OCI-LY7 (cell line): ENCODE data around the gene HS1BP3. TPM values are rescaled to one million over a fixed set of nuclear protein-coding genes. Genes with fewer than 3 reads are reported as not detected.

ENCODE experiments used
- BruUV-seq: library from RNA; stranded (reverse); fragments of 400-500 nt; replicated peaks from 2 replicates; lab custom pipeline; 2021; lab: Mats Ljungman, UMichigan
- CTCF ChIA-PET: fragments of 300-600 bp; sonication (Branson Sonifier 250); formaldehyde crosslinking; loops from one replicate; lab custom pipeline; 2022; ENCODE audit warnings: antibody characterized with exemption; ENCODE audit not compliant: unreplicated experiment; lab: Charles Lee
- POLR2A ChIA-PET: fragments of 300-600 bp; sonication (Branson Sonifier 250); formaldehyde crosslinking; loops from one replicate; lab custom pipeline; 2022; ENCODE audit warnings: antibody characterized with exemption; lab: Charles Lee
- DNase-seq: peaks from one replicate; pipeline ENCODE4 v3.0.0-alpha.2; 2015; ENCODE audit warnings: low spot score
- H2AFZ ChIP-seq: fragments of 200-600 bp; sonication (generic), shearing (Covaris generic); 2 replicates; pipeline ENCODE4 v1.6.1; 2014; ENCODE audit warnings: mild to moderate bottlenecking, antibody characterized with exemption, low read length, moderate library complexity
- H3K27ac ChIP-seq: fragments of 200-600 bp; sonication (generic); 2 replicates; pipeline ENCODE4 v1.5.1; 2014; ENCODE audit warnings: mixed run types, low read depth, mild to moderate bottlenecking, moderate library complexity, low read length, inconsistent platforms; ENCODE audit not compliant: poor library complexity, severe bottlenecking
- H3K36me3 ChIP-seq: fragments of 200-600 bp; sonication (generic); 2 replicates; pipeline ENCODE4 v1.6.1; 2014; ENCODE audit warnings: mild to moderate bottlenecking, antibody characterized with exemption, low read length, moderate library complexity, mixed read lengths; ENCODE audit not compliant: insufficient read depth
- H3K4me1 ChIP-seq: fragments of 200-600 bp; sonication (generic); 2 replicates; pipeline ENCODE4 v1.5.1; 2014; ENCODE audit warnings: mild to moderate bottlenecking, low read length; ENCODE audit not compliant: insufficient read depth, poor library complexity, severe bottlenecking
- H3K4me2 ChIP-seq: fragments of 200-600 bp; sonication (generic); 2 replicates; pipeline ENCODE4 v1.6.1; 2014; ENCODE audit warnings: mild to moderate bottlenecking, low read length
- H3K4me3 ChIP-seq: fragments of 200-600 bp; sonication (generic); 2 replicates; pipeline ENCODE4 v1.5.1; 2014; ENCODE audit warnings: mild to moderate bottlenecking, low read depth, low read length; ENCODE audit not compliant: poor library complexity, severe bottlenecking
- H3K79me2 ChIP-seq: fragments of 200-600 bp; sonication (generic); 2 replicates; pipeline ENCODE4 v1.6.1; 2016; ENCODE audit warnings: low read depth, mild to moderate bottlenecking, low read length, moderate library complexity, mixed read lengths; ENCODE audit not compliant: insufficient read depth
- H3K9me2 ChIP-seq: fragments of 200-600 bp; sonication (generic); 2 replicates; pipeline ENCODE4 v1.6.1; 2016; ENCODE audit warnings: mild to moderate bottlenecking, low read length, mixed read lengths; ENCODE audit not compliant: insufficient read depth
- H3K9me3 ChIP-seq: fragments of 200-600 bp; sonication (generic); 2 replicates; pipeline ENCODE4 v1.6.1; 2014; ENCODE audit warnings: mild to moderate bottlenecking, mixed run types, low read length, mixed read lengths
- H4K20me1 ChIP-seq: fragments of 200-600 bp; sonication (generic); 2 replicates; pipeline ENCODE4 v1.6.1; 2014; ENCODE audit warnings: mild to moderate bottlenecking, antibody characterized with exemption, low read length, moderate library complexity, mixed read lengths; ENCODE audit not compliant: insufficient read depth
- EZH2phosphoT487 ChIP-seq: fragments of 200-600 bp; sonication (generic); IDR thresholded peaks from 2 replicates; pipeline ENCODE4 v1.6.1; 2018; ENCODE audit warnings: low read depth, borderline replicate concordance, mild to moderate bottlenecking, mixed run types, antibody characterized with exemption, low read length, moderate library complexity, mixed read lengths
- intact Hi-C: fragments of 100-400 bp; cut with micrococcal nuclease; formaldehyde crosslinking; loops from one replicate; pipeline ENCODE4 v1.10.0; 2022; ENCODE audit not compliant: unreplicated experiment
- total RNA-seq, 2 experiments: library from RNA; depleted of rRNA in 1 of 2; stranded (reverse); fragments of >200 nt in 1 of 2; shearing (Covaris generic) in 1 of 2; gene quantifications; 2 replicates each; pipeline ENCODE4 v1.2.3, GENCODE V29; 2014 to 2022
- TF ChIP-seq, protein P1 (sequence below): fragments of 200-600 bp; sonication (generic); conservative IDR thresholded peaks from 2 replicates; pipeline ENCODE4 v1.5.1; 2014; ENCODE audit warnings: mild to moderate bottlenecking, antibody characterized with exemption, low read length, moderate library complexity, mixed read lengths

HS1BP3 gene
- total RNA-seq, 2 experiments from 2014 or later = 10.6 to 15.2 TPM

DNA sequence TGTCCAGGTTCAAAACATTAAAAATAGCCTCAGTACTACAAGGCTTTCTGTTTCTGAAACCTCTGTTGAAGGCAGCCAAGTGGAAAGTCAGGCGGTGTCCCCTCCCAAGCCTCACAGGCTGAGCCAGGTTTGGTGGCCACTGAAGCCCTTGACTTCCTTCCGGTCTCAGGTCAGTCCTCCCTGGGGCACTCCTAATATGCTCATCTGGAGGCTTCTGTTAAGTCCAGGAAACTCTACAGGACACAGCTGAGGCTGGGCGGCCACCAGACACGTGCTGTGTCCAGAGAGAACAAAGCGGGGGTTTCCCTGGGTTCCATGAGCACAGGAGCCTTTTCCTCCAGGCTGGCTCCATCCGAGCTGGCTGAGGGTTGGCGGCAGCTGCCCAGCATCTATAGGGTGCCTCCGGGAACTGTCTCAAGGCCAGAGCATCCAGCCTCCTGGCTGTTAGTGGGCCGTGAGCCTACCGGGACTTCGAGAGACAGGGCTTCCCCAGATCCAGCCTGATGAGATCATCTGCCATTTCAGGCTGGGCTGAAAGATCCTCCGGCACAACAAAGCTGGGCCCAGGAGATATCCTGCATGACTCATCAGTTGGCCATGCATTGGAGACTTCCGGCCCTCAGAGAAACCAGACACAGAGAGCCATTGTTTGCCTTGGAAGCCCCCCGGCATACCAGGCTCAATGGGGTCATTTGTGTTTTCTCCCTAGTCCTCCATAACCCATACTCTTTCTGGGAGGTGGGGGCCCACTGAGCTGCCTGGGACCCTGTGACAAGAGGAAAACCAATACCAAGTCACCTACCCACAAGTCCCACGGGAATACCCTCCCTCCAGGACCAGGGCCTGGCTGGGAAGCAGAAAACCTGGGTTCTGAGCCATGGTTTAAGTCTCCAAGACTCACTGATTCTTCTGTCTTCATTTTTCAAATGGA is 71.7 kb downstream of the HS1BP3 start:
- H3K9me3 ChIP-seq = no peaks in the 10 kb centered on the region
- H3K9me2 ChIP-seq = no peaks in the 10 kb centered on the region
- H3K27ac ChIP-seq = no peak overlapping the region
- ChIA-PET CTCF (no interaction called here), POLR2A (no interaction called here)
- DNase-seq = no peak
- H3K4me1 ChIP-seq = peaks cover 9% of the 10 kb centered on the region
- no peaks in the 10 kb centered on the region for H3K36me3 ChIP-seq
- intact Hi-C loops = no loop called here
- BruUV-seq = no TSS peak
- H2AFZ ChIP-seq = no peak overlapping the region
- no peak overlapping the region for H3K4me2 ChIP-seq
- no peak overlapping the region for H3K4me3 ChIP-seq
- TF ChIP-seq EZH2phosphoT487 = no peak
- TF ChIP-seq, protein P1, sequence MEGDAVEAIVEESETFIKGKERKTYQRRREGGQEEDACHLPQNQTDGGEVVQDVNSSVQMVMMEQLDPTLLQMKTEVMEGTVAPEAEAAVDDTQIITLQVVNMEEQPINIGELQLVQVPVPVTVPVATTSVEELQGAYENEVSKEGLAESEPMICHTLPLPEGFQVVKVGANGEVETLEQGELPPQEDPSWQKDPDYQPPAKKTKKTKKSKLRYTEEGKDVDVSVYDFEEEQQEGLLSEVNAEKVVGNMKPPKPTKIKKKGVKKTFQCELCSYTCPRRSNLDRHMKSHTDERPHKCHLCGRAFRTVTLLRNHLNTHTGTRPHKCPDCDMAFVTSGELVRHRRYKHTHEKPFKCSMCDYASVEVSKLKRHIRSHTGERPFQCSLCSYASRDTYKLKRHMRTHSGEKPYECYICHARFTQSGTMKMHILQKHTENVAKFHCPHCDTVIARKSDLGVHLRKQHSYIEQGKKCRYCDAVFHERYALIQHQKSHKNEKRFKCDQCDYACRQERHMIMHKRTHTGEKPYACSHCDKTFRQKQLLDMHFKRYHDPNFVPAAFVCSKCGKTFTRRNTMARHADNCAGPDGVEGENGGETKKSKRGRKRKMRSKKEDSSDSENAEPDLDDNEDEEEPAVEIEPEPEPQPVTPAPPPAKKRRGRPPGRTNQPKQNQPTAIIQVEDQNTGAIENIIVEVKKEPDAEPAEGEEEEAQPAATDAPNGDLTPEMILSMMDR = no peak
- no peaks in the 10 kb centered on the region for H3K79me2 ChIP-seq
- H4K20me1 ChIP-seq = no peaks in the 10 kb centered on the region; the same call in 1 of the 2 replicates

DNA sequence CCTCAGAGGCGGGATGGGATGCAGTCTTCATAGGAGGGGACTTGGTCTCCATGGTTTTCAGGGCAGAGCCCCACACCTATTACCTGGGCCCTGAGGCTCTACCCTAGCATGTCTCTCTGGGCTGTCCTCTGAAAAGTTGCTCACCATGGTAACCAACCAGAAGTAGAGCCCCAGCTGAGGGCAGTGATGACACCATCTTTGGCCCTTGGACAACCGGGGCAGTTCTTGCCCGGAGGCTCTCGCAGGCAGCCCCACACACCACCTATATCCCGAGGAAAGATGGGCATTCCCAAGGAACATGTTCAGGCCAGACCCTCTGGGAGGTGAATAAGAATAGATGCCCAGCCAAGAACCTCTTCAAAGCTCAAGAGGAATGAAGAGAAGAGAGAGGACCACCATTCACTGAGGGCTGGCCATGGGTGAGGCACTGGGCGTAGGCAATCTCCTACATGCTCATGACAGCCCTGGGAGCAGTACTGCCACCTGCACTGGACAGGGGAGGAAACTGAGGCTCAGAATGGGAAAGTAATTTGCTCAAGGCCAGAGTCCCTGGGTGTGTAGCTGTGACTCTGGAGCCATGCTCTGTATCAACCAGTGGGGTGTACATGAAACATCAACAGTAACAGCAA is 72.5 kb downstream of the HS1BP3 start:
- H3K4me3 ChIP-seq = no peak overlapping the region
- POLR2A ChIA-PET = no interaction called here
- H3K27ac ChIP-seq = no peak overlapping the region

More for the DNA sequence above, 72.5 kb downstream of the HS1BP3 start:
- no peaks in the 10 kb centered on the region for H3K9me3 ChIP-seq
- no peaks in the 10 kb centered on the region; the same call in 1 of the 2 replicates for H4K20me1 ChIP-seq
- H2AFZ ChIP-seq = no peak overlapping the region
- no peaks in the 10 kb centered on the region for H3K9me2 ChIP-seq
- intact Hi-C loops = no loop called here
- H3K79me2 ChIP-seq = no peaks in the 10 kb centered on the region
- peaks cover 9% of the 10 kb centered on the region for H3K4me1 ChIP-seq
- no TSS peak for BruUV-seq
- H3K4me2 ChIP-seq = no peak overlapping the region
- DNase-seq = no peak
- TF ChIP-seq, protein P1 = no peak
- TF ChIP-seq EZH2phosphoT487 = no peak
- no peaks in the 10 kb centered on the region for H3K36me3 ChIP-seq
- CTCF ChIA-PET = no interaction called here
